AG20443 (cell line): ENCODE data around the gene KIAA1328.
"Not testable (repeated sequence)": the region's sequence is repeated elsewhere in the genome, so short reads cannot be mapped to it uniquely, and the experiment has no call there.

ENCODE experiments used
- DNase-seq: peaks from one replicate; pipeline ENCODE4 v3.0.0; 2012; ENCODE audit warnings: low spot score, mixed read lengths

KIAA1328 gene

GRCh38 chr18:36825526-36825925 is 3.4 kb upstream of the KIAA1328 start:
- no peak for DNase-seq

GRCh38 chr18:36826556-36826955 is 2.4 kb upstream of the KIAA1328 start:
- no peak for DNase-seq

- DNase-seq = peak; percentile 50
These were observed 734 bp upstream of the KIAA1328 start for GRCh38 chr18:36828157-36828629.

GRCh38 chr18:36829362-36830157 is 633 bp downstream of the KIAA1328 start:
- peak; percentile 42 for DNase-seq

- no peak for DNase-seq
These were observed 1.2 kb downstream of the KIAA1328 start for GRCh38 chr18:36830158-36830495.

- no peak for DNase-seq
These were observed 2.2 kb downstream of the KIAA1328 start for GRCh38 chr18:36831139-36831538.

- no peak for DNase-seq
These were observed 4.2 kb downstream of the KIAA1328 start for GRCh38 chr18:36833120-36833519.

GRCh38 chr18:36835927-36836326 is 7.0 kb downstream of the KIAA1328 start:
- no peak for DNase-seq

- no peak for DNase-seq
These were observed 10.9 kb downstream of the KIAA1328 start for GRCh38 chr18:36839835-36840234.

GRCh38 chr18:36843199-36843598 is 14.3 kb downstream of the KIAA1328 start:
- no peak for DNase-seq

- no peak for DNase-seq
These were observed 14.9 kb downstream of the KIAA1328 start for GRCh38 chr18:36843784-36844183.

- DNase-seq = no peak
These were observed 19.7 kb downstream of the KIAA1328 start for GRCh38 chr18:36848609-36849008.

GRCh38 chr18:36849288-36850006 is 20.5 kb downstream of the KIAA1328 start:
- no peak for DNase-seq

GRCh38 chr18:36850527-36851201 is 21.7 kb downstream of the KIAA1328 start:
- DNase-seq = peak; percentile 67

- no peak for DNase-seq
These were observed 22.3 kb downstream of the KIAA1328 start for GRCh38 chr18:36851202-36851590.

- no peak for DNase-seq
These were observed 27.9 kb downstream of the KIAA1328 start for GRCh38 chr18:36856815-36857214.

- no peak for DNase-seq
These were observed 33.3 kb downstream of the KIAA1328 start for GRCh38 chr18:36862182-36862581.

- DNase-seq = no peak
These were observed 38.1 kb downstream of the KIAA1328 start for GRCh38 chr18:36867056-36867455.

GRCh38 chr18:36871801-36872200 is 42.9 kb downstream of the KIAA1328 start:
- no peak for DNase-seq

GRCh38 chr18:36872329-36872728 is 43.4 kb downstream of the KIAA1328 start:
- no peak for DNase-seq

GRCh38 chr18:36873826-36874225 is 44.9 kb downstream of the KIAA1328 start:
- DNase-seq = not testable (repeated sequence)

GRCh38 chr18:36879796-36880195 is 50.9 kb downstream of the KIAA1328 start:
- not testable (repeated sequence) for DNase-seq

GRCh38 chr18:36885981-36886380 is 57.1 kb downstream of the KIAA1328 start:
- no peak for DNase-seq
